Right lobe of liver (tissue), 6 donors: ENCODE data around the gene ATP11B. TPM values are rescaled to one million over a fixed set of nuclear protein-coding genes. Genes with fewer than 3 reads are reported as not detected.

Experiments used
- ATAC-seq, 4 donors: fragments of 200-7000 bp; cut with Tn5 transposase; one replicate each; pipeline ENCODE4 v1.9.1; 2020; ENCODE audit warnings: mild to moderate bottlenecking in 4 of 4, moderate library complexity in 4 of 4
- DNase-seq, 3 donors: peaks; one replicate each; pipeline ENCODE4 v3.0.0-alpha.2; 2020
- H3K27ac ChIP-seq, 3 donors: fragments of 200-600 bp; one replicate each; pipeline ENCODE4 v1.8.0; 2022
- H3K27me3 ChIP-seq, 2 donors: fragments of 200-600 bp; one replicate each; pipeline ENCODE4 v1.8.0; 2022
- H3K36me3 ChIP-seq, 4 donors: fragments of 200-600 bp; sonication (generic) in 1 of 4; one replicate each; pipeline versions ENCODE4 v1.5.1 to v1.8.0; 2017 to 2022; ENCODE audit warnings: control low read depth in 1 of 4
- H3K4me1 ChIP-seq, 4 donors: fragments of 200-600 bp; sonication (generic) in 1 of 4; one replicate each; pipeline versions ENCODE4 v1.5.1 to v1.8.0; 2017 to 2022; ENCODE audit warnings: control low read depth in 1 of 4
- H3K4me3 ChIP-seq, 3 donors: fragments of 200-600 bp; one replicate each; pipeline ENCODE4 v1.8.0; 2022
- H3K9me3 ChIP-seq, 4 donors: fragments of 200-600 bp; sonication (generic) in 1 of 4; one replicate each; pipeline versions ENCODE4 v1.5.1 to v1.8.0; 2017 to 2022; ENCODE audit warnings: control low read depth in 1 of 4
- CTCF ChIP-seq, 4 donors: fragments of 200-600 bp in 3 of 4; fragments of 450-650 bp in 1 of 4; IDR thresholded peaks; one replicate each; pipeline versions ENCODE4 v1.5.1 to v1.8.0; 2016 to 2022; ENCODE audit warnings: antibody characterized with exemption in 4 of 4, mild to moderate bottlenecking in 2 of 4
- POLR2A ChIP-seq: fragments of 450-650 bp; IDR thresholded peaks from one replicate; pipeline ENCODE4 v1.6.1; 2017; ENCODE audit warnings: antibody characterized with exemption, mild to moderate bottlenecking
- WGBS: methylation state at CpG from one replicate; pipeline ENCODE4 v1.1.6; 2018; ENCODE audit warnings: low coverage, low lambda C conversion rate; ENCODE audit not compliant: insufficient coverage; ENCODE audit errors: missing lambda C conversion rate; 5-methylcytosine and 5-hydroxymethylcytosine counted together
- intact Hi-C, 2 donors: fragments of 100-400 bp; cut with DNase I; formaldehyde crosslinking; loops; one replicate each; pipeline versions ENCODE4 v1.11.2 to v1.14.1; 2022
- total RNA-seq, 6 experiments: library from RNA; depleted of rRNA in 2 of 6; stranded (reverse); fragments of >200 nt in 2 of 6; fragmentation: NEBNext Ultra II Directional in 3 of 6; extraction: Animal tissue kit (Norgen Biotek cat#: 25700) in 3 of 6; gene quantifications; one replicate each; pipeline versions ENCODE4 v1.1.0 to v1.2.4, GENCODE V29; 2016 to 2023
- donor health status: DM: no; HTN: yes; CAD: no.
- donor health status: DM: no; HTN: no; CAD: no.
- donor health status: DM: no; HTN: no; CAD: no.
- donor health status: DM: no; HTN: yes; CAD: no.
- donor health status: DM: no; HTN: yes; CAD: no.

Gene ATP11B
- total RNA-seq, 6 experiments from 2014 or later = 25.1 to 36.3 (median 27.8) TPM

GRCh38 chr3:182790612-182791011 is 2.7 kb upstream of the ATP11B start:
- intact Hi-C loops = no loop called here
- 92% methylated on average over 1 of the region's 1 CpG for WGBS
- DNase-seq = no peak
- TF ChIP-seq POLR2A (no peak), CTCF (IDR thresholded peaks at IDR 0.05) (no peak)
- Histone ChIP-seq H3K27me3 (no peaks in the 10 kb centered on the region), H3K9me3 (no peaks in the 10 kb centered on the region), H3K4me3 (no peak overlapping the region), H3K36me3 (no peaks in the 10 kb centered on the region), H3K27ac (no peak overlapping the region), H3K4me1 (peaks cover 0 to 9% (median 4%) of the 10 kb centered on the region in 4 donors)
- ATAC-seq = no peak

- Histone ChIP-seq H3K36me3 (no peaks in the 10 kb centered on the region), H3K4me1 (peaks cover 0 to 22% (median 4%) of the 10 kb centered on the region in 4 donors), H3K9me3 (no peaks in the 10 kb centered on the region), H3K4me3 (peak overlapping the region; percentile 73 to 86 (median 80)), H3K27me3 (no peaks in the 10 kb centered on the region), H3K27ac (peak overlapping the region; percentile 88 to 94 (median 92))
- WGBS = 0% methylated on average over 16 of the region's 86 CpGs
- intact Hi-C loops = no loop called here
- TF ChIP-seq CTCF (IDR thresholded peaks at IDR 0.05) = no peak
- TF ChIP-seq POLR2A = no peak
- DNase-seq = peak; percentile 51 to 65 (median 57)
- peak; percentile 47 to 74 (median 69) for ATAC-seq
Observed at GRCh38 chr3:182793663-182794454, 555 bp downstream of the ATP11B start.

- TF ChIP-seq POLR2A (no peak), CTCF (IDR thresholded peaks at IDR 0.05) (no peak)
- no peaks in the 10 kb centered on the region for H3K27me3 ChIP-seq
- peak overlapping the region; percentile 73 to 86 (median 80) for H3K4me3 ChIP-seq
- H3K4me1 ChIP-seq = peaks cover 0 to 22% (median 4%) of the 10 kb centered on the region in 4 donors
- peak overlapping the region; percentile 88 to 94 (median 92) for H3K27ac ChIP-seq
- no peaks in the 10 kb centered on the region for H3K9me3 ChIP-seq
- H3K36me3 ChIP-seq = no peaks in the 10 kb centered on the region
- DNase-seq (no peak), ATAC-seq (peak in 1 of 4 donors; percentile 15)
- intact Hi-C loops = no loop called here
- WGBS = under 1% methylated on average over 13 of the region's 13 CpGs
Observed at GRCh38 chr3:182794455-182795388, 1.4 kb downstream of the ATP11B start.

GRCh38 chr3:182795389-182795782 is 2.1 kb downstream of the ATP11B start:
- peaks cover 0 to 22% (median 4%) of the 10 kb centered on the region in 4 donors for H3K4me1 ChIP-seq
- 19% methylated on average over 3 of the region's 3 CpGs for WGBS
- H3K9me3 ChIP-seq = no peaks in the 10 kb centered on the region
- H3K36me3 ChIP-seq = no peaks in the 10 kb centered on the region
- no peak for DNase-seq
- intact Hi-C loops = no loop called here
- H3K27me3 ChIP-seq = no peaks in the 10 kb centered on the region
- no peak for ATAC-seq
- no peak for TF ChIP-seq CTCF (IDR thresholded peaks at IDR 0.05)
- no peak for TF ChIP-seq POLR2A
- peak overlapping the region in 2 of 3 donors; percentile 92 to 94 for H3K27ac ChIP-seq
- H3K4me3 ChIP-seq = peak overlapping the region in 2 of 3 donors; percentile 73 to 86
